ENCODE measurements around the gene BTBD10.

DNA sequence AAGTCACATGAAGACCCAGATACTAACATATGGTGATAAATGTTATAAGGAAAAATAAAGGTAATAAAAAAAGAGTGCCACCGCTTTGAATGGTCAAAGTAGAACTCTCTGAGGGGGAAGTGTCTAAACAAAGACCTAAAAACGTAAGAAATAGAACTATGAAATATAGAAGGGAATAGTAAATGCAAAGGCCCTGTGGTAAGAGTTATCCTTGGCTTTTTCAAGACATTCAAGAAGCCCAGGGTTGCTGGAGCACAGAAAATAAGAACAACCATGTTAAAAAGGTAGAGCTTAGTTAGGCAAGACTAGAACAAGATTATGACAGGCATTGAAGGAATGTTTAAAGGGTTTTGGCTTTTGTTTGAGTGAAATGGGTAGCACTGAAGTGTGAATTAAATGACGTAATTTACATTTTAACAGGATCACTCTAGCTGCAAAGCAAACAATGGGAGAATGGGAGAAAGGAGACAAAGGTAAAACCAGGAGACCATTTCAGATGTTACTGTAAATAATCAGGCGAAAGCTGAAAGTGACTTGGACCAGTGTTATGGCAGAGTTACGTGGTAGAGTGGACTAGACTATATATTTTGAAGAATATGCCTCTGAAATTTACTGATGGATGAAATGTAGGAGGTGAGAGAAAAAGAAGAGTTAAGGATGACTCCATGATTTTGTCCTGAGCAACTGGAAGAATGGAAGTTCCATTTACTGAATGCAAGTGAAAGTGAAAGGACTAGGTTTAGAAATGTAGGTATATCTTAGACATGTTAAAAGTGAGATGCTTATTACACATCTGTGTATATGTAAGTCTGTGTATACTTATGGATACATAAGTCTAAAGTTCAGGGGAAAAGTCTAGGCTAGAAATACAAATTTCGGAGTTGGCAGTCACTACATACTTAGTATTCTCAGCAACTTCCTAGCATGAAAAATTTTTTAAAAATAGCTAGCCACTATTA is 28.5 kb downstream of the BTBD10 start:
- TF ChIP-seq POLR2A (IDR thresholded peaks at IDR 0.05): no peak
- TF ChIP-seq, protein P1, sequence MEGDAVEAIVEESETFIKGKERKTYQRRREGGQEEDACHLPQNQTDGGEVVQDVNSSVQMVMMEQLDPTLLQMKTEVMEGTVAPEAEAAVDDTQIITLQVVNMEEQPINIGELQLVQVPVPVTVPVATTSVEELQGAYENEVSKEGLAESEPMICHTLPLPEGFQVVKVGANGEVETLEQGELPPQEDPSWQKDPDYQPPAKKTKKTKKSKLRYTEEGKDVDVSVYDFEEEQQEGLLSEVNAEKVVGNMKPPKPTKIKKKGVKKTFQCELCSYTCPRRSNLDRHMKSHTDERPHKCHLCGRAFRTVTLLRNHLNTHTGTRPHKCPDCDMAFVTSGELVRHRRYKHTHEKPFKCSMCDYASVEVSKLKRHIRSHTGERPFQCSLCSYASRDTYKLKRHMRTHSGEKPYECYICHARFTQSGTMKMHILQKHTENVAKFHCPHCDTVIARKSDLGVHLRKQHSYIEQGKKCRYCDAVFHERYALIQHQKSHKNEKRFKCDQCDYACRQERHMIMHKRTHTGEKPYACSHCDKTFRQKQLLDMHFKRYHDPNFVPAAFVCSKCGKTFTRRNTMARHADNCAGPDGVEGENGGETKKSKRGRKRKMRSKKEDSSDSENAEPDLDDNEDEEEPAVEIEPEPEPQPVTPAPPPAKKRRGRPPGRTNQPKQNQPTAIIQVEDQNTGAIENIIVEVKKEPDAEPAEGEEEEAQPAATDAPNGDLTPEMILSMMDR (IDR thresholded peaks at IDR 0.05): no peak
